HG03139 (cell line): ENCODE measurements around the gene CHN2.

Experiments used
- ATAC-seq: cut with Tn5 transposase; IDR thresholded peaks from one replicate; pipeline ENCODE4 v1.9.1; 2021; ENCODE audit not compliant: unreplicated experiment

The CHN2 gene

GRCh38 chr7:29224726-29225125 lies 30.2 kb downstream of the CHN2 start:
- no peak for ATAC-seq

GRCh38 chr7:29228289-29229011 lies 33.9 kb downstream of the CHN2 start:
- no peak for ATAC-seq

GRCh38 chr7:29229066-29229465 lies 34.5 kb downstream of the CHN2 start:
- ATAC-seq: no peak

GRCh38 chr7:29229946-29230345 lies 35.4 kb downstream of the CHN2 start:
- ATAC-seq: no peak

GRCh38 chr7:29230871-29231345 lies 36.3 kb downstream of the CHN2 start:
- ATAC-seq: no peak

GRCh38 chr7:29231671-29232232 lies 37.2 kb downstream of the CHN2 start:
- no peak for ATAC-seq

- ATAC-seq: no peak
Observed at GRCh38 chr7:29234438-29234837, 39.9 kb downstream of the CHN2 start.

GRCh38 chr7:29236071-29236580 lies 41.6 kb downstream of the CHN2 start:
- ATAC-seq: no peak

- ATAC-seq: no peak
Observed at GRCh38 chr7:29236649-29237048, 42.1 kb downstream of the CHN2 start.

GRCh38 chr7:29237489-29237888 lies 42.9 kb downstream of the CHN2 start:
- no peak for ATAC-seq

GRCh38 chr7:29239638-29240037 lies 45.1 kb downstream of the CHN2 start:
- ATAC-seq: no peak

- no peak for ATAC-seq
Observed at GRCh38 chr7:29242265-29242664, 47.7 kb downstream of the CHN2 start.

- no peak for ATAC-seq
Observed at GRCh38 chr7:29243910-29244655, 49.5 kb downstream of the CHN2 start.

- no peak for ATAC-seq
Observed at GRCh38 chr7:29247224-29247962, 52.8 kb downstream of the CHN2 start.

GRCh38 chr7:29247963-29248236 lies 53.3 kb downstream of the CHN2 start:
- no peak for ATAC-seq

GRCh38 chr7:29248713-29249382 lies 54.3 kb downstream of the CHN2 start:
- ATAC-seq: no peak

- ATAC-seq: no peak
Observed at GRCh38 chr7:29249383-29249750, 54.8 kb downstream of the CHN2 start.

- ATAC-seq: no peak
Observed at GRCh38 chr7:29249860-29250259, 55.3 kb downstream of the CHN2 start.

- no peak for ATAC-seq
Observed at GRCh38 chr7:29253225-29253624, 58.6 kb downstream of the CHN2 start.

GRCh38 chr7:29254591-29254990 lies 60.0 kb downstream of the CHN2 start:
- no peak for ATAC-seq
